Vagina (tissue), 2 donors: ENCODE data around the gene MINDY4.

Experiments
- POLR2A ChIP-seq, 2 donors: fragments of 450-650 bp; IDR thresholded peaks; one replicate each; pipeline ENCODE4 v1.6.1; 2017; ENCODE audit warnings: antibody characterized with exemption in 2 of 2, mild to moderate bottlenecking in 2 of 2, moderate library complexity in 2 of 2
- POLR2AphosphoS5 ChIP-seq, 2 donors: sonication (generic); formaldehyde crosslinking; IDR thresholded peaks; one replicate each; pipeline ENCODE4 v1.9.0; 2017; ENCODE audit warnings: antibody characterized with exemption in 2 of 2, mild to moderate bottlenecking in 2 of 2, low read depth in 1 of 2; ENCODE audit not compliant: insufficient read depth in 1 of 2
- TF ChIP-seq, protein P1 (sequence below), 3 experiments: fragments of 450-650 bp in 2 of 3; fragments of 200-600 bp in 1 of 3; sonication (generic) in 1 of 3; IDR thresholded peaks; one replicate each; pipeline ENCODE4 v1.5.1; 2017 to 2019; ENCODE audit warnings: antibody characterized with exemption in 3 of 3, mild to moderate bottlenecking in 2 of 3, moderate library complexity in 2 of 3

GRCh38 chr7:30925913-30926312 is 154.7 kb downstream of the MINDY4 start:
- TF ChIP-seq POLR2A (IDR thresholded peaks at IDR 0.05) (no peak), POLR2AphosphoS5 (IDR thresholded peaks at IDR 0.05; ENCODE audit: insufficient read depth in 1 of 2, low read depth in 1 of 2) (no peak)
- TF ChIP-seq, protein P1, sequence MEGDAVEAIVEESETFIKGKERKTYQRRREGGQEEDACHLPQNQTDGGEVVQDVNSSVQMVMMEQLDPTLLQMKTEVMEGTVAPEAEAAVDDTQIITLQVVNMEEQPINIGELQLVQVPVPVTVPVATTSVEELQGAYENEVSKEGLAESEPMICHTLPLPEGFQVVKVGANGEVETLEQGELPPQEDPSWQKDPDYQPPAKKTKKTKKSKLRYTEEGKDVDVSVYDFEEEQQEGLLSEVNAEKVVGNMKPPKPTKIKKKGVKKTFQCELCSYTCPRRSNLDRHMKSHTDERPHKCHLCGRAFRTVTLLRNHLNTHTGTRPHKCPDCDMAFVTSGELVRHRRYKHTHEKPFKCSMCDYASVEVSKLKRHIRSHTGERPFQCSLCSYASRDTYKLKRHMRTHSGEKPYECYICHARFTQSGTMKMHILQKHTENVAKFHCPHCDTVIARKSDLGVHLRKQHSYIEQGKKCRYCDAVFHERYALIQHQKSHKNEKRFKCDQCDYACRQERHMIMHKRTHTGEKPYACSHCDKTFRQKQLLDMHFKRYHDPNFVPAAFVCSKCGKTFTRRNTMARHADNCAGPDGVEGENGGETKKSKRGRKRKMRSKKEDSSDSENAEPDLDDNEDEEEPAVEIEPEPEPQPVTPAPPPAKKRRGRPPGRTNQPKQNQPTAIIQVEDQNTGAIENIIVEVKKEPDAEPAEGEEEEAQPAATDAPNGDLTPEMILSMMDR (IDR thresholded peaks at IDR 0.05), result no peak
